T-helper 2 cell (primary cell): ENCODE data around the gene C1orf167.

Experiments
- DNase-seq, 5 experiments: peaks; one replicate each; pipeline versions ENCODE4 v3.0.0 to v3.0.0-alpha.2; 2012 to 2022

C1orf167 gene

GRCh38 chr1:11787804-11788436 is 25.9 kb downstream of the C1orf167 start:
- DNase-seq: no peak

DNA sequence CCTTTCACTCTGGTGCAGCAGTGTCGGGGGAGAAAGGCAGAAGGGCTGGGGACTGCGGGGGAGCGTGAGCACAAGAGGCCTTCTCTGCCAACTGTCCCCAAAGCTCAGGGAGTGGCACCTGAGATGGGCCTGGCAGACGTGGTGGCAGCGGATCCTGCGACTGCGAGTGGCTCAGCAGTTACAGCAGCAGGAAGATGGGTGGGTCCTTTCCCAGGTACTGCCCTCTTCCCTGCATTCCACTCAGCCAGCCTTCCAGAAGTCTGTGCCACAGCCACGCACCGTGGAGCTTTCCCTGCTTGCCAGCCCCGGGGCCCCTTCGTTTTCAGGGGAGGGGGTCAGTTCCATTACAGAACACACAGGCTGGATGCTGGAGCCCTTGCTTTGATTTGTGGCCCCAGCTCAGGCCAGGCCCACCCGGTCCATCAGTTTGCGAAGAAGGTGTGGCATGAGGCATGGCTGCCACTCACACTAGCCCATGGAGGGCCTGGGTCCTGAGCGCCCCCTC is 26.6 kb downstream of the C1orf167 start:
- no peak for DNase-seq

DNA sequence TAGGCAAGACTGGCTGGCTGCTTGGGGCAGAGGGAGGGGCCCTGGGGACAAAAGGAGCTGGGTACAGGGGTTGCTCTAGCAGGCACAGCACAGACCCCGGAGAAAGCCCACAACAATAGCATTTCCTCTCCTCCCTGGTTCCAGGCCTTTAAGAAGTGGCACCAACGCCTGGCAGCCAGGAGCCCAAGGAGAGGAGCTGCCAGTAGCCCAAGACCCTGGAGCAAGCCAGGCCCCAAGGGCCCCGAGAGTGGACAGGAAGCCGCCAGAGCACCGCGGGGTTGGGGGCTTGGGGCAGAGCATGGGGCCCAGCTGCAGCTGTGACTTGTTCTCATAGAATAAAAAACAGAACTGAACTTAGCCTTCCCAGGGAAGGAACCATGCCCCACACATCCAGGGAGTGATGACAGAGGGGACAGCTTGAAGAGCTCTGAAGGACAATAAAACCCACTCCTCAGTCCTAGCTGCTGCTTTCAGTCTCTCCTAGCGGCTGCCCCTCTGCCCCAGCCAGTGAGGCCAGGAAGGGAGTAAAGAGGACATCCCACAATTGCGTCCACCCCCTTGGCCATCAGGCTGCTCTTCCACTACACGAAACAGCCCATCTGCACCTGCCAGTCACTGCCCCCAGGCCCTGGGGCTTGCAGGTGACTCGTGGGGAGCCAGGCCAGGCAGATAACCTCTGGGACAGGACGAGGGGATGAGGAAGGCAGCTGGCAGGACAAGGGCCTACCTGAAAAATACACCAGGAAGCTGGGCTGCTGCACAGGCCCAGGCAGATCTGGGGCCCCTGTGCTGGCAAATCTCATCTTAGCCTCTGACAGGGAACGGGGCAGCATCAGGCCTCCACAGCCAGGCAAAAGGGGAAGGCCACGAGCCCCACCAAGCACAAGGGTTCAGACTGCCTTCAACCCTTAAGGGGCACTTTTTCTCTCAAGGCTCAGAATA is 27.4 kb downstream of the C1orf167 start:
- no peak for DNase-seq

- no peak for DNase-seq
Observed at GRCh38 chr1:11790101-11790879, 28.3 kb downstream of the C1orf167 start.

DNA sequence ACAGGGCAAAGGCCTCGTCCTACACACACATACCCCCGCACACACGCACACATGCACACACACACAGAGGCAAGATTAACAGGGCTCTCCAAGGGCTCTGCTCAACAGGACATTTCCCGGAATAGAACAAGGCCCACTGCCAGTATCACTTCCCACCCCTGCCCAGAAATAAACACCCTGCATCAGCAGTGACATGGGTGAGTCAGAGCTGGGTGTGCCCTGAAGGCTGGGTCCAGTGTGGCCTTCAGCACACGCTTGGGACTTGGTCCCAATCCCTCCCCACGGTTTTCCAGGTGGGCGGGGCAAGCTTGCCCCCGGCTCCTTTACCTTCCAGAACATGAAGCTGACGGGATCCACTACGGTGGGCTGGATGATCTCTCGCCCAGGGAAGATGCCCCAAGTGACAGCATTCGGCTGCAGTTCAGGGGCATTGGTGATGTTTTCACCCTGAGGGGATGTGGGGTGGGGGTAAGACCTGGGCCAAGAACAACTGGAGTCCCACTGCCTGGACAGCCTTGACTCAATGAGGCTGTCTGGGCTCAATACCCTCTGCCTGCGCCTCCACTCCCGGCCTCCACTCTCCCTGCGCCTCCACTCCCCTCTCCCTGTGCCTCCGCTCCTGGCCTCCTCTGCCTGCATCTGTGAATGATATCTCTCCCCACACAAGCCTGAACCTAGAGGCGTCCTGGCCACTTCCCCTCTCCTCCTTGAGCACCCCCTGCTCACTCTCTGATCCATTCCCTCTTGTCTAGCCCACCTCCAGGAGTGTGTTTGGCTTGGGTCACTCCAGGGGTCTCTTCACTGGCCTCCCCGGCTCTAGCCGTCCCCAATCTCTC is 29.1 kb downstream of the C1orf167 start:
- no peak for DNase-seq

DNA sequence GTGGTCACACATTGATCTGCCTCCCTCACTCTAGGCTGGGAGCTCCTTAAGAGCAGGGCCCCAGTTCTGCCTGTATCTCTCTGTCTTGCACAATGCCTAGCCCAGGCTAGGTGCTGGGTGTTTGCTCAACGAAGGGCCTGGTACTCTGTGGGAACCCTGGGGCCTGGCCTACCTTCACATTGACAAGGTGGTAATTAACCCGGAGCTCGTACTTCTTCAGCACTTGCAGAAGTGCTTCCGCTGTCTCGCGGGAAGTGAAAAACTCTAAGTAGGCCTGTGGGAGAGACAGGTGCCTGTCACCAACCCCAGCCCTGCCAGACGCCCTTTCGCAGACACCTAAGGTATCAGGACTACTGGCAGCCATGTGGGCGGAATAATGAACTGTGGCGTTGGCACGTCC is 30.1 kb downstream of the C1orf167 start:
- no peak for DNase-seq

- no peak for DNase-seq
Observed at GRCh38 chr1:11793819-11794218, 31.8 kb downstream of the C1orf167 start.

DNA sequence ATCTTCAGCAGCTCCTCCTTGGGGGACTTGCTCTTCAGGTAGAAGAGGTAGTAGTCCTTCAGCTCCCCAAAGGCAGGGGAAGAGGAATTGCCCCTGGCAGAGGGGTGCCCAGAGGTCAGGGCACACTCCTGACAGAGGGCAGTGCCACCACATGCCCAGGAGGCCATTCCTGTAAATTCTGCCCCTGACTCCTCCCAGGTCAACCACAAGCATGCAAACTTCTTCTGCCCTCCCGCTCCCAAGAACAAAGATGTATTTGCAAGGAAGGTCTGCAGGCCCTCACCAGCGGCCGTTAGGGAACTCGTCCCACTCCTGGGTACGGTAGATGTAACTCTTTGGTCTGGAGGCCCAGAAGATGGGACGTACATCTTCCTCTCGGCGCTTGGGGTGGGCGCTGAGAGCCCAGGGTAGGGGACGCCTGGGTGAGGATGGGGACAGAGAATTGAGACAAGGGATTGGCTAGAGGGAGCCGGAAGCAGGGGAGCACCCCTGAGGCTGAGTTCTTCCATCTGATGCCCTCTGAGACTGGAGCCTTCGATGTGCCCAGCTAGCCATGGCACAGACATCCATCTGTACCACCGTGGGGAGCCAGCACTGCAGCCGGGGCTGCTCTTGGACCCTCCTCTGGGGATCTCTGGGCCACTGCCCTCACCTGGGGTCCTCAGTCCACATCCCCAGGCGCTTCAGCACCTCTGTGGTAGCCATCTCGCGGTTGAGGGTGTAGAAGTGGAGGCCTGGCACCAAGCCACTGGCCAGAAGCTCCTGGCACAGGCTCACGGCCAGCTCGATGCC is 32.6 kb downstream of the C1orf167 start:
- DNase-seq: no peak

DNA sequence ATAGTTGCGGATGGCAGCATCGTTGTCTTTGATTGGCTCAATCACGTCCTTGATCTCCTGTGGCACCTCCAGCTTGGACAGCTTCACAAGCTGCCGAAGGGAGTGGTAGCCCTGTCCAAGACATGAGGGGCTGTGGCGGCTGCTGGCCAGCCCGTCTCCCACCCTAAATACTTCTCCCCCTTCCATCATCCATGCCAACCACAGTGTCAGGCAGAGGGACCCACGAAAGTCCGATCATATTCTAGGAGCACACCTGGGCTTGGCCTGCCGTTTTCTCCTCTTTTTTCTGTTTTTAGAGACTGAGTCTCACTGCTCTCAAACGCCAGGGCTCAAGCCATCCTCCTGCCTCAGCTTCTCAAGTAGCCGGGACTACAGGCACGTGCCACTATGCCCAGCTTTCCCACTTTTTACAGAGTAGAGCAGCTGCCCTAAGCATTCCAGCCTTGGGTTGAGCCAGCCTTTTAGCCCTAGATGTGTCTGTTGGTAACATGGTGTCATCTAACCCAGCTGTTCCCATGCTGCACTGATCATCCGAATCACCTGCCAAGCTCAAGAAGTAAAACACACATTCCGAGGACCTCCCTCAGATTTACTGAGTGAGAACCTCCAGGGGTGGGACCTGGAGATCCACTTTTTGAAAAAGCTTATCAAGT is 33.4 kb downstream of the C1orf167 start:
- DNase-seq: no peak

DNA sequence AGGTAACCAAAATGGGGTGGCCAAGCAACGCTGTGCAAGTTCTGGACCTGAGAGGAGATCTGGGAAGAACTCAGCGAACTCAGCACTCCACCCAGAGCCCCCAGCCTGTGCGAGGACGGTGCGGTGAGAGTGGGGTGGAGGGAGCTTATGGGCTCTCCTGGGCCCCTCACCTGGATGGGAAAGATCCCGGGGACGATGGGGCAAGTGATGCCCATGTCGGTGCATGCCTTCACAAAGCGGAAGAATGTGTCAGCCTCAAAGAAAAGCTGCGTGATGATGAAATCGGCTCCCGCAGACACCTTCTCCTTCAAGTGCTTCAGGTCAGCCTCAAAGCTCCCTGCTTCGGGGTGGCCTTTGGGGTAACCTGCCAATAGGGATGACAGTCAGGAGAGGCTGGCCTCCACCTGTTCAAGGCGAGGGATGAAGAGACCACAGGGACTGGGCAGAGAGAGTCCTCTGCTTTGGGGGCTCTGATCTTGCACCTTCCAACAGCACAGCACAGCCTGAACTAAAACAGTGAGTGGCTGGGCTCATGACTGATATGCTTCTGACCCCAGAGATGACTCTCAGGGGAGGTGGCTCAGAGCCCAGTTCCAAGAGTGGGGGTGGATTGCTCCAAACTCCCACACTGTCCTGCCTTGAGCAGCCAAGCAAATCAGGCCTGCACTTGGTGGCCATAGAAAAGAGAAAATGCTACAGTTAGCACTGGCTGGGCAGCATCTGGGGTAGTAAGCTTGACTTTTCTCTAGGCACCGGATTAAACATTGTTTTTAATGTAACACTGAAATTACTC is 34.2 kb downstream of the C1orf167 start:
- DNase-seq: no peak

DNA sequence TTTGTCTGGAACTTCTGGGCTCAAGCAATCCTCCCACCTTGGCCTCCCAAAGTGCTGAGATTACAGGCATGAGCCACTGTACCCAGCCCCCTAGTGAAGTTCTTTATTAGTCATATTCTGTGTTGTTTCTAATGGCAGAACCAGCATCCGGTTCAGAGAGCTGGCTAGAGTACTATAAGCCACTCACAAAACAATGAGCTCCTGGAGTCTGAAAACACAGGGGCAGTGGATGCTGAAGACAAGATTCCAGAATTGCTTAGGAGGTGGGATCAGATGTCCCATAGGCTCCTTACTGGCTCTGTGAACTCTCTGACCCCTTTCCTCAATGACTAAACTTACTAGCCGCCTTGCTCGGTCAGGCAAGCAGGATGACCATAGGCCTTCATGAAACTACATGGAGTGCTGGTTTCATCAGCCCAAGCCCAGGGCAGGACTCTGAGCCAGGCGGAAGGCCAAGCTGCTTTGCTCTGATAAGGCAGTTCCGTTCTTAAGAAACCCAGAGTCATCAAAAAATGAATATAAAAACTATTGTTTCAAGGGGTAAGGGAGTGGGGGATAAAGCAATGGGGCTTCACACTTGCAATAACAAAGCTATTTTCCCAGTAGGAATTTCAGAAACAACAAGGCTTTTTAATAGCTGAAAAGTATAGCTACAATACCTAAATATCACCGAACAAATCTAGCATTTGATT is 35.7 kb downstream of the C1orf167 start:
- no peak for DNase-seq

DNA sequence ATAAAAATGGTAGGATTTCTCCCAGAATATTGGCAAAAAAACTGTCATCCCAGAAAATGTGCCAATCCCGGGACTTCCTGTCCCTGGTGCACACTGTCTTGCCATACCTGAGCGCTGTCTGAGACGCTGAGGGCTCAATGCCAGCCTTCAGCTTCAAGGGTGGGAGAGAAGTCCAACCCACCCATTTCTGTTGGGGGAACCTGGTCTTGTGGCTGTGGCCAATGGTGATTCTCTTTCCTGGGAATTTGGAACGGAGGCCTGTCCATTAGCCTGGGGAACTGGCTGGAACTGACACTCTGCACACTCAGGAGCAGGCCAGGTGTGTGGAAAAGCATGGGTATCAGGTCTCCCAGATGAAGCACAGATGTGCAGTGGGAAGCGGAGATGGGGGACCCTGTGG is 37.1 kb downstream of the C1orf167 start:
- DNase-seq: no peak

- DNase-seq: no peak
Observed at GRCh38 chr1:11799896-11800295, 37.9 kb downstream of the C1orf167 start.

GRCh38 chr1:11800391-11800755 is 38.4 kb downstream of the C1orf167 start:
- no peak for DNase-seq

DNA sequence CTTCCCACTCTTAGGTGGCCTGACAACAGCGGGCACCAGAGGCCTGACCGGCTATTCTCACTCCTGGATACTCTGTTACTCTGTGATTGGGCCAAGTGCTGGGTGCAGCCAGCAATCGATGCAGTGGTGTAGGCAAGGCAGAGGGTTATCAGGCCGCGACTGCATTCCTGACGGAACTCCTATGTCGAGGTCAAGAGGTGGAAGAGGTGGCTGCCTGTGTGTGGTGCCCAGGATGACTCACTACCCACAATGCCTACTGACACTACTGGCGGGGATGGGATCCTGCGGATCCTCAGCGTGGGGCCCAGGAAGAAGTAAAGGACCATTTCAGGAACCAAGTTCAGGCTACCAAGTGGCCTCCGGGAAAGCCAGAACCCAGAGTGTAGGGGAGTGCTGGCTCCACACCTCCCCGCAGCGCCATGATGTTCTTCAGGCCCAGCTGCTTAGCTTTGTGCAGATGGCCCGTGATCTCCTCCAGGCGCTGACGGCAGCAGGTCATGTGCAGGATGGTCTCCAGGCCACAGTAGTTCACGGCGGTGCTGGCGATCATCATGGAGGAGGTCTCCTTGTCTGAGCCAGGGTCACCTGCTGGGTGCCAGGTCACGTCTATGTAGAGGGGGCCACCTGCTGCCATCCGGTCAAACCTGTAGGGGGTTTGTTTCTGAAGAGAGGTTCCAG is 38.9 kb downstream of the C1orf167 start:
- no peak for DNase-seq

DNA sequence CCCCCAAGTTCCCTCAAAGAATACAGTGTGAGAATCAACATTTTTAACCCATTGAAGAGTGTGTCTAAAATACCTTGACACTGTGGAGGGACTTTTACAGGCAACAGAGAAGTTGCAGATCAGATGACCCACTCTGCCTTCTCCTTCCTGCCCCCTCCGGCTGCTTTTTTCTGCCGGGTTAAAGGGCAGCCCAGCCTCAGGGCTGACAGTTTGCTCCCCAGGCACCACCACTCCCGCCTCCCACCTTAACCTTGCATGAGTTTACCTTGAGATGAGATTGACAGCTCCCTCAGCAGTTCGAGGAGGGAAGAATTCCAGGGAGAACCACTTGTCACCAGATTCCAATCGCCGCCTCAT is 40.6 kb downstream of the C1orf167 start:
- no peak for DNase-seq

DNA sequence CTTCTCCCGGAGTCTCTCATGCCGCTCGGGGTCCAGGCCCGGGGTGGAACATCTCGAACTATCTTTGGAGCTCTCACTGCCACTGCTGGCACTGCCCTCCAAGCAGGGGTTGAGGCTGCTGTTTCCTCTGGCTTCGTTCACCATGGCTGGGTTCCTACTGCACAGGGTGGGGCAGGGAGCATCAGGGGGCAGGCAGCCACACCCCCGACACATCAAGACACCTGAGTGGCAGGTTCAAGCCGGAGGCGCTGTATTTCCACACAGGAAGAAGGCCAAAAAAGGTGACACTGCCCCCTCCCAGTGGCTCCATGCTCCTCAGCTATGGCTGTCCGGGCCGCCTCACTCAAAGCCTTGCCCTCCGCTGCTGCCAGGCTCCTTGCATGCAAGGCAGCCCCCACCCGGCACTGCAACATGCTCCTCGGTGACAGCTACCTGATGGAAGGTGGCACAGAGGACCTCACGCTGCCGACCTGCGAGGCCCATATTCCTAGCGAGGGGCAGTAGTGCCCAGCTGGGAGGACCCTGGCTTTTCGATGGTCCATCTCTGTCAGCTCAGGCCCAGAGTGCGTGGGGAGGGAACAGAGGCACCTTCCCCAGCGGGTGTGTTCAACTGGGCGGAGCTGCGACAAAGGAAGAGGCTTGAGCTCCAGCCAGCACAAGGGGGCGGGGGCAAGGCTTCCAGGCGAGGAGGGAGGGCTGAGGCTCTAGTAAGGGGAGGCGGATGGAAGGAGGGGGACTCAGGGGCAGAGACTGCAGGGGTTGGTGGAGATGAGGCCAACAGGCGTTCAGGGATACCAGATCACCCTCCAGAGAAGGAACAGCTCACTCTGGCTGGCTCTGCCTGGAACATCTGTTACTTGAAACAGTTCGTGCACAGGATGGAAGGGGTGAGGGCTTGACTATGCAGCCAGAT is 41.2 kb downstream of the C1orf167 start:
- DNase-seq: peak; percentile 47 to 86 (median 62)
